HG03575 (cell line): Measurements from ENCODE around the gene TMEM91.
"Not testable (repeated sequence)": the region's sequence is repeated elsewhere in the genome, so short reads cannot be mapped to it uniquely, and the experiment has no call there.

Source experiments
- ATAC-seq: cut with Tn5 transposase; IDR thresholded peaks from one replicate; pipeline ENCODE4 v1.9.1; 2021; ENCODE audit not compliant: unreplicated experiment, insufficient number of reproducible peaks, low FRiP score; ENCODE audit errors: extremely low read depth

TMEM91 gene

GRCh38 chr19:41376241-41376997 lies at the start of gene TMEM91:
TMEM91 (plus strand) TSS chr19:41376533; CDS start chr19:41378310, 1,777 bp downstream.
- ATAC-seq, result no peak

GRCh38 chr19:41327076-41327575 lies 49.2 kb upstream of the TMEM91 start:
- no peak for ATAC-seq

GRCh38 chr19:41327576-41328156 lies 48.7 kb upstream of the TMEM91 start:
- ATAC-seq, result no peak

GRCh38 chr19:41328157-41328841 lies 48.0 kb upstream of the TMEM91 start:
- ATAC-seq, result no peak

- no peak for ATAC-seq
Measured at GRCh38 chr19:41328842-41329225, 47.5 kb upstream of the TMEM91 start.

GRCh38 chr19:41330481-41330880 lies 45.9 kb upstream of the TMEM91 start:
- no peak for ATAC-seq

- no peak for ATAC-seq
Measured at GRCh38 chr19:41330946-41331678, 45.2 kb upstream of the TMEM91 start.

- ATAC-seq, result no peak
Measured at GRCh38 chr19:41332000-41332399, 44.3 kb upstream of the TMEM91 start.

- no peak for ATAC-seq
Measured at GRCh38 chr19:41332468-41332867, 43.9 kb upstream of the TMEM91 start.

GRCh38 chr19:41334793-41335192 lies 41.5 kb upstream of the TMEM91 start:
- ATAC-seq, result no peak

GRCh38 chr19:41335467-41335866 lies 40.9 kb upstream of the TMEM91 start:
- ATAC-seq, result no peak

GRCh38 chr19:41339936-41340335 lies 36.4 kb upstream of the TMEM91 start:
- no peak for ATAC-seq

GRCh38 chr19:41341669-41342490 lies 34.5 kb upstream of the TMEM91 start:
- ATAC-seq, result no peak

GRCh38 chr19:41344162-41344561 lies 32.2 kb upstream of the TMEM91 start:
- ATAC-seq, result no peak

- ATAC-seq, result not testable (repeated sequence)
Measured at GRCh38 chr19:41346916-41347315, 29.4 kb upstream of the TMEM91 start.

GRCh38 chr19:41350735-41351338 lies 25.5 kb upstream of the TMEM91 start:
- ATAC-seq, result no peak

GRCh38 chr19:41351339-41352245 lies 24.7 kb upstream of the TMEM91 start:
- no peak for ATAC-seq
